WERI-Rb-1 (cell line): ENCODE data around the gene THUMPD1.
A peak's percentile ranks its signal among the peaks of the same experiment; 100 is the strongest.
"Not testable (repeated sequence)": the region's sequence is repeated elsewhere in the genome, so short reads cannot be mapped to it uniquely, and the experiment has no call there.

Experiments
- DNase-seq: peaks from one replicate; pipeline ENCODE4 v3.0.0-alpha.2; 2020
- H3K27ac ChIP-seq: fragments of 250-450 bp; sonication (Bioruptor Pico); 2 replicates; pipeline ENCODE4 v1.5.1; 2020; ENCODE audit warnings: mild to moderate bottlenecking, moderate library complexity
- H3K27me3 ChIP-seq: fragments of 250-450 bp; sonication (Bioruptor Pico); 2 replicates; pipeline ENCODE4 v1.5.1; 2021; ENCODE audit warnings: mild to moderate bottlenecking, low read depth, moderate library complexity; ENCODE audit not compliant: insufficient read depth, severe bottlenecking
- H3K36me3 ChIP-seq: fragments of 250-450 bp; sonication (Bioruptor Pico); 2 replicates; pipeline ENCODE4 v1.5.1; 2020; ENCODE audit warnings: mild to moderate bottlenecking, moderate library complexity
- H3K4me3 ChIP-seq: 2 replicates; pipeline ENCODE4 v1.5.1; 2011; ENCODE audit warnings: low read depth, mild to moderate bottlenecking, control low read depth, low read length
- H3K9me3 ChIP-seq: fragments of 250-450 bp; sonication (Bioruptor Pico); 2 replicates; pipeline ENCODE4 v1.5.1; 2021; ENCODE audit warnings: mild to moderate bottlenecking, moderate library complexity; ENCODE audit not compliant: severe bottlenecking
- CTCF ChIP-seq: IDR thresholded peaks from 2 replicates; pipeline ENCODE4 v1.5.1; 2011; ENCODE audit warnings: low read depth, mild to moderate bottlenecking, control low read depth, inconsistent platforms, low read length

The THUMPD1 gene

DNA sequence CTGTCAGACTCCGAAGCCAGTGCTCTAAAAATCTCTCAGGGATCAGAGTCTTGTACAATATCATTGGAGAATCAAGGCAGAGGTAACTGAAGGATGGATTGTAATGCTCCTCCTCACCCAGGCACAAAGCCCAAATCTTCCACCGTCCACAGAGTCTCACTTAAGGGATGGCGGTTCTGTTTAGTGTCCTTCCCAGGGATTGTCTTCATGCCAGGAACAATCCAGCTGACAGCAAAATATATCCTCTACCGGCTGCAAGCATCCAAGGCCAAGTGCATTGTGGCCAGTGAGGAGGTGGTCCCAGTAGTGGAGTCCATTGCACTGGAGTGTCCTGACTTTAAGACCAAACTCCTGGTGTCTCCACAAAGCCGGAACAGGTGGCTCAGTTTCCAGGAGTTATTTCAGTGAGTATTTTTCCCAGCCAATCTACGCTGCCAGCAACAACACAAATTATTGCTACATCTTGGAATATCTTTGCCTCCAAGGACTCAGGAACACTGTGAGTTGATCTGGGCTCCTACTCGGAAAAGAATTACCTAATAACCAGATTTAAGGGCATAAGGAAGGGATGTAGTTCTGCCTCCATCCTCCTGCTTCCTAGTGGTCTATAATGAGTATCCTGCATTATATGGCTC, 30.2 kb downstream of the THUMPD1 start:
- Histone ChIP-seq H3K36me3 (no peaks in the 10 kb centered on the region), H3K27me3 (no peaks in the 10 kb centered on the region), H3K9me3 (no peaks in the 10 kb centered on the region), H3K4me3 (no peak overlapping the region), H3K27ac (no peak overlapping the region)
- no peak for DNase-seq
- TF ChIP-seq CTCF: no peak

- not testable (repeated sequence) for H3K4me3 ChIP-seq, H3K9me3 ChIP-seq, H3K27me3 ChIP-seq, H3K36me3 ChIP-seq, H3K27ac ChIP-seq
- peak; percentile 35; the same call in 1 of the 2 replicates for TF ChIP-seq CTCF
- peak; percentile 9 for DNase-seq
These were observed 33.5 kb downstream of the THUMPD1 start for GRCh38 chr16:20708129-20708528.

DNA sequence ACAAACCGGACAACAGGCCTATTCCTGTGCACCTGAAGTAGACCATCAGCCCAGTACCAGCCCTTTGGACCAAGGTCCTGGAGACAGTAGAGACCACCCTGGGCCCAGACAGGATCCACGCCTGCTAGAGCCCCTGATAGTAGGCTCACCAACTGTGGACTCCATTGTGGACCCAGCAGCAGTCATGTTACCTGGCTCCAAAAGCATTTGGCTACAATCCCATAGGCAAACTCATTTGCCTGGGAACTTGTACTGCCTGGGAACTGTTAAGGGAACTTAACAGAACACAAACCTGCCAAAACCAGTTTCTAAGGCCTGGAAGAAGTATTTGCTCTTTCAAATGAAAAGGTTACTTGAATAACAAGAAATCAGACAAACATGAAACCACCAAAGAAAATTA, 34.2 kb downstream of the THUMPD1 start:
- Histone ChIP-seq H3K27me3 (peaks cover 7% of the 10 kb centered on the region), H3K9me3 (no peaks in the 10 kb centered on the region), H3K4me3 (no peak overlapping the region), H3K36me3 (no peaks in the 10 kb centered on the region), H3K27ac (no peak overlapping the region)
- no peak for DNase-seq
- TF ChIP-seq CTCF: no peak

DNA sequence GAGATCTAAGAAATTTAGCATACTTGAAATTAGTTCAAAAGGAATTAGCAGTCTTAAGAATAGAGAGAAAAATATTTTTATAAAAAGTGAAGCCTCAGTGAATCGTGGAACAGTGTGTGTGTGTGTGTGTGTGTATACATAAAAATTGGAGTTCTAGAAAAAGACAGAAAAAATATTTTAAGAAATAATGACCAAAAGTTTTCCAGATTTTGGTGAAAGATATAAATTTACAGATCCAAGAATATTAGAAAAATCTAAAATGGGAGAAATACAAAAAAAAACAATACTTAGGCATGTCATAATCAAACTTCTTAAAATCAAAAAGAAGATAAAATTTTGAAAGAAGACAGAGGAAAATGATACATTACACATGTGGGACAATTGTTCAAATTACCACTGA, 35.6 kb downstream of the THUMPD1 start:
- H3K36me3 ChIP-seq, H3K27ac ChIP-seq, H3K9me3 ChIP-seq, DNase-seq, H3K4me3 ChIP-seq: not testable (repeated sequence)
- H3K27me3 ChIP-seq: peaks cover 15% of the 10 kb centered on the region

DNA sequence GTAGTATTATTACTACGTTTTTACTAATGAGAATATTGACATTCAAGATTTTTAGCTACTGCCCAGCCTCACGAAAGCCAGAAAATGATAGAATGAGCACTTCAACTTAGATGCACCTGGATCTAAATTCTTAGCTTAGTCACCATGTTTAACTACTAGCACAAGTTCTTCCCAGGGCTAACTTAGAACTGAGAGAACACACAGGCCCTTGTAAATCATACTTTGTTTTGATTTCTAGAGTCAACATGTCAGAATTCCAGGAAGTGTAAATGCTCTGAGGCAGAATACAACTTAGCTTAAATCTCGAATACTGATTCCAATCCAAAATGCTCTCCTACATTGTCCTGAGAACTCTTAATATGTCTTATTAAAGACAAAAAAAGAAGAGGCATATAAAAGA, 37.3 kb downstream of the THUMPD1 start:
- no peak for DNase-seq
- Histone ChIP-seq H3K27me3 (peaks cover 32% of the 10 kb centered on the region), H3K36me3 (no peaks in the 10 kb centered on the region), H3K9me3 (no peaks in the 10 kb centered on the region), H3K27ac (no peak overlapping the region), H3K4me3 (no peak overlapping the region)
- no peak for TF ChIP-seq CTCF

- H3K36me3 ChIP-seq, DNase-seq, H3K4me3 ChIP-seq, H3K27ac ChIP-seq, H3K9me3 ChIP-seq: not testable (repeated sequence)
- H3K27me3 ChIP-seq: peaks cover 47% of the 10 kb centered on the region
These were observed 39.9 kb downstream of the THUMPD1 start for GRCh38 chr16:20701692-20702091.

DNA sequence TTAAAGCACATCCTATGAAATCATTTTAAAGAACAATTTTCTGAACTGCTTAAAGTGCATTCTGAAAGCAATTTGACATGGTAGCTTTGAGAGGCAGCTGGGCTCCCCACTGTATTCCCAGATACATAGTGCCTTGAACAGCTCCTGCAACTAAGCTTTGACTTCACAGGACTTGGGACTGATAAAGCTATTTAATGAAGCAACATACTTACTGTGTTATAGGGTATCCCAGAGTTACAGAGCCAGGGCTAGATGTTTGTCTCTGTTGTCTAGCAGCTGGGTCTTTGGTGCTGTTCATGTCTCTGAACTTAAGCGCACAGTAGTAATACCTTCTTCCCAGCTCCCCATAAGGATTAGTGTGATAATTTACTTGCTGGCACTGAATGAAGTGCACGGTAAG, 45.0 kb downstream of the THUMPD1 start:
- Histone ChIP-seq H3K4me3 (no peak overlapping the region), H3K36me3 (no peaks in the 10 kb centered on the region), H3K9me3 (no peaks in the 10 kb centered on the region), H3K27me3 (peaks cover 41% of the 10 kb centered on the region), H3K27ac (no peak overlapping the region)
- no peak for DNase-seq
- no peak for TF ChIP-seq CTCF
